Neural cell (in vitro differentiated cells): Measurements from ENCODE around the gene COL2A1.

Experiments
- EP300 ChIP-seq: fragments of 450-650 bp; conservative IDR thresholded peaks from 2 replicates; pipeline ENCODE4 v1.6.1; 2014; ENCODE audit warnings: antibody characterized with exemption, mild to moderate bottlenecking, moderate library complexity; ENCODE audit not compliant: poor library complexity, severe bottlenecking
- EZH2 ChIP-seq: fragments of 200-600, 300-800 bp; shearing (Covaris generic), sonication (generic); IDR thresholded peaks from 2 replicates; pipeline ENCODE4 v1.6.1; 2014; ENCODE audit warnings: antibody characterized with exemption, low read length, borderline replicate concordance, mild to moderate bottlenecking; ENCODE audit not compliant: insufficient read depth, poor library complexity, severe bottlenecking
- POLR2AphosphoS5 ChIP-seq: IDR thresholded peaks from 2 replicates; pipeline ENCODE4 v1.6.1; 2012
- SMC3 ChIP-seq: fragments of 450-650 bp; conservative IDR thresholded peaks from 2 replicates; pipeline ENCODE4 v1.6.1; 2014; ENCODE audit warnings: antibody characterized with exemption, mild to moderate bottlenecking, moderate library complexity; ENCODE audit not compliant: poor library complexity
- TAF1 ChIP-seq: IDR thresholded peaks from 2 replicates; pipeline ENCODE4 v1.6.1; 2012; ENCODE audit warnings: low read depth
- TF ChIP-seq, protein P1 (sequence below): fragments of 450-650 bp; IDR thresholded peaks from 2 replicates; pipeline ENCODE4 v1.5.1; 2014; ENCODE audit warnings: antibody characterized with exemption, mild to moderate bottlenecking, moderate library complexity; ENCODE audit not compliant: poor library complexity, severe bottlenecking
- TF ChIP-seq, protein P2 (sequence below): IDR thresholded peaks from 2 replicates; pipeline ENCODE4 v1.6.1; 2012; ENCODE audit warnings: borderline replicate concordance

DNA sequence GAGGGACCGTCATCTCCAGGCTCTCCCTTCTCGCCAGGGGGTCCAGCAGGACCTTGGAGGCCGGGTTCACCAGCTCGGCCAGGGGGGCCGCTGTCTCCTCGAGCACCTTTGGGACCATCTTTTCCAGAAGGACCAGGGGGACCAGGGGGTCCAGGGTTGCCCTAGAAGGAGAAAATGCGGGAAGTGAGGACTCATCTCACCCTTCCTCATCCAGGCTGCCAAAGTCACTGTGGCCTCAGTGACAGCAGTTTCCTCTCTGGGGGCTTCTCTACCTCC lies 25.7 kb downstream of the COL2A1 start:
- TF ChIP-seq, protein P1, sequence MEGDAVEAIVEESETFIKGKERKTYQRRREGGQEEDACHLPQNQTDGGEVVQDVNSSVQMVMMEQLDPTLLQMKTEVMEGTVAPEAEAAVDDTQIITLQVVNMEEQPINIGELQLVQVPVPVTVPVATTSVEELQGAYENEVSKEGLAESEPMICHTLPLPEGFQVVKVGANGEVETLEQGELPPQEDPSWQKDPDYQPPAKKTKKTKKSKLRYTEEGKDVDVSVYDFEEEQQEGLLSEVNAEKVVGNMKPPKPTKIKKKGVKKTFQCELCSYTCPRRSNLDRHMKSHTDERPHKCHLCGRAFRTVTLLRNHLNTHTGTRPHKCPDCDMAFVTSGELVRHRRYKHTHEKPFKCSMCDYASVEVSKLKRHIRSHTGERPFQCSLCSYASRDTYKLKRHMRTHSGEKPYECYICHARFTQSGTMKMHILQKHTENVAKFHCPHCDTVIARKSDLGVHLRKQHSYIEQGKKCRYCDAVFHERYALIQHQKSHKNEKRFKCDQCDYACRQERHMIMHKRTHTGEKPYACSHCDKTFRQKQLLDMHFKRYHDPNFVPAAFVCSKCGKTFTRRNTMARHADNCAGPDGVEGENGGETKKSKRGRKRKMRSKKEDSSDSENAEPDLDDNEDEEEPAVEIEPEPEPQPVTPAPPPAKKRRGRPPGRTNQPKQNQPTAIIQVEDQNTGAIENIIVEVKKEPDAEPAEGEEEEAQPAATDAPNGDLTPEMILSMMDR, result no peak
- TF ChIP-seq EZH2, result no peak
- TF ChIP-seq SMC3, result no peak
- no peak for TF ChIP-seq POLR2AphosphoS5
- TF ChIP-seq, protein P2, sequence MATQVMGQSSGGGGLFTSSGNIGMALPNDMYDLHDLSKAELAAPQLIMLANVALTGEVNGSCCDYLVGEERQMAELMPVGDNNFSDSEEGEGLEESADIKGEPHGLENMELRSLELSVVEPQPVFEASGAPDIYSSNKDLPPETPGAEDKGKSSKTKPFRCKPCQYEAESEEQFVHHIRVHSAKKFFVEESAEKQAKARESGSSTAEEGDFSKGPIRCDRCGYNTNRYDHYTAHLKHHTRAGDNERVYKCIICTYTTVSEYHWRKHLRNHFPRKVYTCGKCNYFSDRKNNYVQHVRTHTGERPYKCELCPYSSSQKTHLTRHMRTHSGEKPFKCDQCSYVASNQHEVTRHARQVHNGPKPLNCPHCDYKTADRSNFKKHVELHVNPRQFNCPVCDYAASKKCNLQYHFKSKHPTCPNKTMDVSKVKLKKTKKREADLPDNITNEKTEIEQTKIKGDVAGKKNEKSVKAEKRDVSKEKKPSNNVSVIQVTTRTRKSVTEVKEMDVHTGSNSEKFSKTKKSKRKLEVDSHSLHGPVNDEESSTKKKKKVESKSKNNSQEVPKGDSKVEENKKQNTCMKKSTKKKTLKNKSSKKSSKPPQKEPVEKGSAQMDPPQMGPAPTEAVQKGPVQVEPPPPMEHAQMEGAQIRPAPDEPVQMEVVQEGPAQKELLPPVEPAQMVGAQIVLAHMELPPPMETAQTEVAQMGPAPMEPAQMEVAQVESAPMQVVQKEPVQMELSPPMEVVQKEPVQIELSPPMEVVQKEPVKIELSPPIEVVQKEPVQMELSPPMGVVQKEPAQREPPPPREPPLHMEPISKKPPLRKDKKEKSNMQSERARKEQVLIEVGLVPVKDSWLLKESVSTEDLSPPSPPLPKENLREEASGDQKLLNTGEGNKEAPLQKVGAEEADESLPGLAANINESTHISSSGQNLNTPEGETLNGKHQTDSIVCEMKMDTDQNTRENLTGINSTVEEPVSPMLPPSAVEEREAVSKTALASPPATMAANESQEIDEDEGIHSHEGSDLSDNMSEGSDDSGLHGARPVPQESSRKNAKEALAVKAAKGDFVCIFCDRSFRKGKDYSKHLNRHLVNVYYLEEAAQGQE, result no peak
- TF ChIP-seq EP300, result no peak
- no peak for TF ChIP-seq TAF1
